RPMI7951 (cell line): ENCODE measurements around the gene TMIE. TPM values are rescaled to one million over a fixed set of nuclear protein-coding genes. Genes with fewer than 3 reads are reported as not detected.

ENCODE experiments used
- total RNA-seq: library from RNA; depleted of rRNA; stranded (reverse); fragments of >200 nt; shearing (Covaris generic); gene quantifications from 2 replicates; pipeline ENCODE4 v1.2.3, GENCODE V29; 2014; rRNA removed

The TMIE gene
- total RNA-seq, 1 experiment from 2014 or later, result not detected

Other genes with a start within 250 kb of the TMIE start
- 0.49 and 0.72 TPM in 2 replicates for gene LTF, start 236.5 kb upstream of the TMIE start, total RNA-seq
- not detected in 2 replicates for gene RTP3, start 203.4 kb upstream of the TMIE start, total RNA-seq
- 0.12 and 0.59 TPM in 2 replicates for gene LRRC2, start 135.1 kb upstream of the TMIE start, total RNA-seq
- gene FAM240A, start 88.9 kb upstream of the TMIE start, total RNA-seq, result not detected in 2 replicates
- gene ALS2CL, start 7.7 kb upstream of the TMIE start, total RNA-seq, result 0.59 and 1.2 TPM in 2 replicates
- not detected in 2 replicates for gene PRSS50, start 16.5 kb downstream of the TMIE start, total RNA-seq
- gene MYL3, start 162.1 kb downstream of the TMIE start, total RNA-seq, result not detected in 2 replicates
- not detected in 2 replicates for gene PTH1R, start 176.3 kb downstream of the TMIE start, total RNA-seq